Superior temporal gyrus (tissue), 1 donor: ENCODE results near the gene CDKN2D.

Experiments
- DNase-seq: peaks from one replicate; pipeline ENCODE4 v3.0.0-alpha.2; 2016; ENCODE audit errors: extremely low spot score

The CDKN2D gene

DNA sequence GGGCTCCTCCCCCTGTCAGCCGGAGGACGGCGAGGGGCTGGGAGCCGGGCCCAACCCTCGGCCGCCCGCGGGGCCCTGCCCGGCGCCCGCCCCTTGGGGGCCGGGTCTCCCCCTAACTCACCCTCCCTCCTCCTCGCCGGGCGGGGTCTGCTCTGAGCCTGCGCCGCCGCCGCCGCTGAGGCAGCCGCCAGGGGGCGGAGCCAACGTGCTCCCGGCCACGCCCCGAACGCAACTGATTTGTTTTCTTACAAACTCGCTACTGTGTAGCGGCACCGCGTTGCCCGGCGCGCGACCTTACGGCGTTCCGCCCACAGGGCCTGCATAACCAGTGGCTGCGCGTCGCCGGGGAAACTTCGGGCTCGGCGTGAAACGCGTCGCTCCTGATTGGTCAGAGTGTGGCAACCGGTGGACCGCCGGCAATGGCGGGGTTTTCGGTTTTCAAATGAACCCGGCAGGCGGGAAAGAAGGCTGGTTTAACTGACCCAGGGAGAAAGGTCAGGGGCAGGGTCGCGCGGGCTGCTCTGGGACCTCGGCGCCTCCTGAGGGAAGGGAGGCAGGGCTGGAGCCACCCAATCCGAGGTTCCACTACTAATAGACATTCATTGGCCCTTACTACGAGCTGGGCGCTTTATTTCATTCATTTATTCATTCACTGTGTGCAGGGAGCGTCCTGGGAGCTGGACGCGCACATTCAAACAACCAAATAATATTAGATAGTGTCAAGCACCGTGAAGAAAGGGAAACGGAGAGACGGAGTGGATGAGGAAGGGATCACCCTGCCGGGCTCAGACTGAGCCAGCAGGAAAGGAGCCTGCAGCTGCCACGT is at the start of gene CDKN2D:
Gene CDKN2D (minus strand): TSS at position 154 of the 826 bp plus-strand sequence. CDS start 326 bp downstream, outside the sequence.
- DNase-seq: peak; percentile 99

- DNase-seq: no peak
These were observed 48.8 kb upstream of the CDKN2D start for GRCh38 chr19:10617409-10618121.

DNA sequence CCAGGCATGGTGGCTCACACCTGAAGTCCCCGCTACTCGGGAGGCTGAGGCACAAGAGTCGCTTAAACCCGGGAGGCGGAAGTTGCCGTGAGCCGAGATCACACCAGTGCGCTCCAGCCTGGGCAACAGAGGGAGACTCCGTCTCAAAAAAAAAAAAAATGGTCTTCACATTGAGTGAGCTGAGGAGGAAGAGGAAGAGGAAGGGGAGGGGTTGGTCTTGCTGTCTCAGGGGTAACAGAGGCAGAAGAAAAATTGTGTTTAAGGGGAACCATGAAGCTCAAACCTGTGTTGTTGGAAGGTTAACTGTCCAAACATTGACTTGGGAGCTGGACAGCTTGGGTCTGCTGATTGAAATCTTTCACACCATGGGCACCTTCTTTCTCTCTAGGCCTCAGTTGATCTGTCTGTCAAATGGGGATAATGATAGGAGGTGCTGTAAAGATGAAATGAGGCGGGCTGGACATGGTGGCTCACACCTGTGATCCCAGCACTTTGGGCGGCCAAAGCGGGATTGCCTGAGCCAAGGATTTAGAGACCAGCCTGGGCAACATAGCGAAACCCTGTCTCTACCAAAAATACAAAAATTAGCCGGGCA is 46.7 kb upstream of the CDKN2D start:
- no peak for DNase-seq

DNA sequence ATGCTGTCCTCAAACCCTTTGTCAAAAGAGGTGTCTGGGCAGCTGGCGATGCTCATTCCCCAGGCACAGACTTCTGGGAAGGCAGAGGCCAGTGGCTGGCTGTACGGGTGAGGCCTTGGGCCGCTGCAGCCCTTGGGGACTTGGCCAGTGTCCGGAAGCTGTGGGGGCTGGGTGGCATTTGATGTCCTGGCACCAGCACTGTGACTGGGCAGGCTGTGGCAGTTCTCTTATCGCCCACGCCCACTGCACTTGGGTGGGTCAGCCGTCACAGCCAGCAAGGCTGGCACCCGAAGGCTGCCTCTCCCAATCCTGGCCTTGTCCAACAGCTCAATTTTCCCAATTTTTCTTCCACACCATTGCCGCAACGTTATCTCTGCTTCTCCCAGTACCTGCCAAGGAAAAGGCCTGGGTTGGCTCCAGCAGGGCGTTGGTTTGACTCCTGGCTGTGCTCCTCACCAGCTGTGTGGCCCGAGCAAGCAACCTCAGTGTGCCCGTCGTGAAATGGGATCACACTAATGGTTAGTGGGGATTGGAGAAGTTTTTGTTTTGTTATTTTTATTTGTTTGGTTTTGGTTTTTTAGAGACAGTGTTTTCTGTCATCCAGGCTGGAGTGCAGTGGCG is 43.8 kb upstream of the CDKN2D start:
- peak; percentile 80 for DNase-seq

DNA sequence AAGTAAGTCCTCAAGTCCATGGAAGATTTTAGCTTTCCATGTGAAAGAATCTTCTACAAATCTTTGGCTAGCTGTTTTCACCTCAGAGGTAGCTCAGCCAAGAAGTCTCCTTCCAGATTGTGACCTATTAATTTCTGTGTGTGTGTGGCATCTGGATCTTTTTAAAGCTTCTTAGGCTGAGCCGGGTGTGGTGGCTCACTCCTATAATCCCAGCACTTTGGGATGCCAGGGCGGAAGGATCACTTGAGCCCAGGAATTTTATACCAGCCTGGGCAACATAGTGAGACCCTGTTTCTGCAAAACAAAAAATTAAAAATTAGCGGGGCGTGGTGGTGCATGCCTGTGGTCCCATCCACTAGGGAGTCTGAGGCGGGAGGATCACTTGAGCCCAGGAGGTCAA is 43.1 kb upstream of the CDKN2D start:
- DNase-seq: no peak

DNA sequence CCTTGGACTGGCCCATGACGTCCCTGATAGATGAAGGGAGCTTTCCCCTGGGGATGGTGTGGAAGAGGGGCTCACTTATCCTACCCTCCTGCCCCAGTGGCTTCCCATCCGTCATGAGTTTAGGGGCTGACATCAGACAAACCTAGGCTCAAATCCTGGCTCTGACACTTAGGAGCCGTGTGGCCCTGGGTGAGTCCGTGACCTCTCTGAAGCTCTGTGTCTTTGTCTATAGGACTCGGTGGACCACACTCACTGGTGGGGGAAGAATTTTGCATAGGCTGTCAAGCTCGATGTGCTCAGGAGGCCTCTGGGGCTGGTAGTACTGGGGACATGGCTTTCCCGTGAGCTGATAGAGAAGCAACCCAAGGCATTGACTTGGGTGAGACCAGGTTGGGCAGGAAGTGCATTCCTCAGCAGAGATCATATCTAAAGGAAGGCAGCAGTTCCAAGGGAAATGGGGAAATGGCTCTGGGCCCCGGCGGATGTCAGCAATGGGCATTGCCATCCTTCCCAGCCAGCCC is 35.7 kb upstream of the CDKN2D start:
- DNase-seq: no peak

GRCh38 chr19:10603873-10604459 is 35.2 kb upstream of the CDKN2D start:
- peak; percentile 13 for DNase-seq

DNA sequence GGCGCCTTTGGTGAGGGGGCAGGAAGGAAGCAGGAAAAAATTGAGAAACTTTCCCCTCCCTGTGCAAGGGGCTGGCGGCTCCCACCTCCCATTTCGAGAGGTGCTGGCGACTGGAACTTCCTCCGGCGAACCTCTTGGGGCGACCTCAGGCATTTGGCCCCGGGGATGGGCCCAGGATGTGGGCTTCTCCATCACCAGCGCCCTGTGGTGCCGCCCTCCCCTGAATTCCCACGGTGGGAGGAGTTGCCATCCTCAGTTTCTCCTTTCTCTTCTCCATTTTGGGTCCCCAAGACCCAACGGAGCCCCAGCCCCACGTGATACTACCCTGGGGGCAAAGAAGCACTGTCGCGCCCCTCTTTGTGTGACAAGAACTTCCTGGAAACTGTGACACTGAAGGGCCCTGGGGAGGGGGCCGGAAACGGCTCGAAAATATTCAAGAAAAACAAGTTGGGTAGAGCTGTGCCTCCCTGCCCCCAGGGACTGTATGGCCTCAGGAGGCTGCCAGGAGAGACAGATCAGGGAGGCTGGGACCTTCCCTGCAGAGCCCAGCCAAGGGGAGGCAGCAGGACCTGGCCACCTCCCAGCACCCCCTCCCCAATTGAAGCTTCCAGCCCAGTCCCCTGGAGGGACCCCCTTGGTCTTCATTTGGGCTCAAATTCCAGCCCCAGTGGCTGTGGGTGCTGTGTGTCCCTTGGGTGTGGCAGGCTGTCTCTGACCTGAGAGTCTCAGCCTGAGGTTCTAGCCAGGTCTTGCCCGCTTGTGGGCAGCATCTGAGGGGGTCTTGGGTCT is 34.5 kb upstream of the CDKN2D start:
- no peak for DNase-seq

DNA sequence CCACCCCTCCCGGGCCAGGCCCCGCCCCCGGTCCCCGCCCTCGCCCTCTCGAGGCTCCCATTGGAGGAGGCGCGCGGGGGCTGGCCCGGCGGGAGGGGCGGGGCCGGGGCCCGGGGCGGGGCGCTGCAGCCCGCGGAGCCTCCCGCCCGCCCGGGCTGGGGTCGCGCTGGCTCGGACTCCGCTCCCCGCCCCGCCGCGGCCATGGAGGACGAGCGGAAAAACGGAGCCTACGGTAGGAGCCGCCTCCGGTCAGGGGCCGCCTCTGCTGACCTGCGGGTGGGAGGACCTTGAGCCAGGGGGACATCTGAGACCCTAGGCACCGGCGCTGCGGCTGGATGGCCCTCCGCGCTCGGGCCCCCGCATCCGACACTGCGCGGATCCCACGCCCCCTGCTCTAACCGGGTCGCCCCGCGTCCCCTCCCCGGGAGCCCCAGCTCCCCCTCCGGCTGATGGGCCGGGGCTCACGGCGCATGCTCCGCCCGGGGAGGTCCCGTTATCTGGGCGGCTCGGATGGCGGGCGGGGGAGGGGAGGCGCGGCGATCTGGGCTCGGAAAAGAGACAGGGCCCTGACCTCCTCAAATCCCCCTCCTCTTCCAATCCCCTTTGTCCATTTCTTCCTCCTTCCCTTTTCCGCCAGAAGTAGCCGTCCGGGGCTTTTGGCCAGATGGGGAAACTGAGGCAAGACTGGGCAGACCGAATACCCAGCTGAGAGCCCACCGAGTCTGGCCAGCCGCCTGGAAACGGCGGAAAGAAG is 33.7 kb upstream of the CDKN2D start:
- DNase-seq: peak; percentile 69

DNA sequence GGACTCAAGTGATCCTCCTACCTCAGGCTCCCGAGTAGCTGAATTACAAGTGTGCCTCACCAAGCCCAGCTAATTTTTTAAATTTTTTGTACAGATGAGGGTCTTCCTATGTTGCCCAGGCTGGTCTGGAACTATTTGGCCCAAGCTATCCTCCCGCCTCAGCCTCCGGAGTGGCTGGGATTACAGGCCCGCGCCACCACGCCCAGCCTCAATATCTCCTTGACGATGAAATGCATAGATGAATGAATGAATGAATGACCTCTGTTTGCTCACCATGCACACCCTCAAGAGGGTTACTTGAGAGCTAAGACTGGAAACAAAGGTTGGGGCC is 33.2 kb upstream of the CDKN2D start:
- DNase-seq: no peak

GRCh38 chr19:10600149-10600548 is 31.4 kb upstream of the CDKN2D start:
- DNase-seq: no peak

DNA sequence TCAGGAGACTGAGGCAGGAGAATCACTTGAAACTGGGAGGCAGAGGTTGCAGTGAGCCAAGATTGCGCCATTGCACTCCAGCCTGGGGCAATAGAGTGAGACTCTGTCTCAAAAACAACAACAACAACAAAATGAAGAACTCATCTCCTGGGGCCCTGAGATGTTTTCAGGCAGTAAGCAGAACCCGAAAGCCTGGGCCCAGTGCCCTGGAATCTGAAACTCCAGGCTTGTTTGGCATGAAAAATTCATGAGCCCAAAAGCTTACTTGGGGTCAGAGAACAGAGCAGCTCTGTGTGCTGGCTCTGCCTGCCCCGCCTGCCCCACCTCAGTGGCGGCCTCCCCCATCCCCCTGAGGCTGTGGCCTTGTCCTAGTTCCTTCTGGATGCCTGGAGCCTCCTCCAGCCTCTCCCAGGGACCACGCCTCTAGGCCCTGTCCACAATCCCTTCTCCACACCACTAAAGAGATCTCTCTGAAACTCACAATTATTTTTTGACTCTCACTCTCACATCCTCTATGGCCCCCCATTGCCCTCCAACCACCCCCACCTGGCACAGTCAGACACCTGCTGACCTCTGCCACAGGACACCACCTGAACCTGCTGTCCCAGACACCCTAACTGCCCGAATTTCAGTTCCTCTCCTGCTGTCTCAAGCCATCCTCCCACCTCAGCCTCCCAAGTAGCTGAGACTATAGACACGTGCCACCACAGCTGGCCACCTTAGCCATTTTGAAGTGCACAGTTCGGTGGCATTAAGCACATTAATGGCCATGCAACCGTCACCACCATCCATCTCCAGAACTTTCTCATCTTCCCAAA is 25.2 kb upstream of the CDKN2D start:
- DNase-seq: peak; percentile 55

- no peak for DNase-seq
These were observed 24.4 kb upstream of the CDKN2D start for GRCh38 chr19:10593148-10593547.

DNA sequence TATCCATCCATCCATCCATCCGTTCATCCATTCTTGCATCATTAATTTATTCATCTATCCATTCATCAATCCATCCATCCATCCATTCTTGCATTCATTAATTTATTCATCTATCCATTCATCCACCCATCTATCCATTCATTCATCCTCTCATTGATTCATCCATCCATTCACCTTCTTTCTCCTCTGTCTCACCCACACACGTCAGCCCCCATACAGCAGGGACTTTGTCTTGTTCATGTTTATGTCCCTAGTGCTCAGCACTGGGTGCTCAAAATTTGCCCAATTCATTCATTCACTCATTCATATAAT is 19.0 kb upstream of the CDKN2D start:
- no peak for DNase-seq

GRCh38 chr19:10587022-10587838 is 18.5 kb upstream of the CDKN2D start, which contains the start of gene AP1M2:
TSS of gene AP1M2 (minus strand) at chr19:10587312. CDS start at chr19:10587231, 81 bp downstream.
- DNase-seq: no peak

GRCh38 chr19:10586396-10586795 is 17.6 kb upstream of the CDKN2D start:
- DNase-seq: no peak

DNA sequence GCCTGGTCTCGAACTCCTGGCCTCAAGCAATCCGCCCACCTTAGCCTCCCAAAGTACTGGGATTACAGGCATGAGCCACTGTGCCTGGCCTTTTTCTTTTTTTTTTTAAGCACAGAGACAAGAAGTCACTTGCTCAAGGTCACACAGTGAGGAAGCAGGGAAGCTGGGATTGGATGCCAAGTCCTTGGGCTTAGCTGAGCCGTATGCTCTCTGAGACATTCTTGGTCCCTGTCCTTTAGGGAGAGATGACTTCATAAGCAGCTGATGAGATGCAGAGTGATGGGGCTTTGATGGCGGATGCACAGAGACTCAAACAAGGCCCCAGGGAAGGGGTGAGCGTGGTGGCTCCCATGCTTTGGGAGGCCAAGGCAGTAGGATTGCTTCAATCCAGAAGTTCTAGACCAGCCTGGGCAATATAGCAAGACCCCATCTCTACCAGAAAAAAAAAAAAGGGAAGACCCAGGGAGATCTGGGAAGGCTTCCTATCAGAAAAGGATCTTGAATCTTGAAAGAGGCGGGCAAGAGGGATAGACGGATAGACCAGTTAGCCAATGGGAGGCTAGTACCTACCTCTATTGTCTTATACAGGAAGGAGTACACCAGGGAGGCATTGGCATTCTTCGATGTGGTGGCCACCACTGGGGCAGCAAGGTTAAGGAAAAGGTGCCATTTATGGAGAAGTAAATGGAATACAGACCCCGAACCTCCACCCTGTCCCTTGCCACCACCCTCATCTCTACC is 14.4 kb upstream of the CDKN2D start:
- DNase-seq: no peak

DNA sequence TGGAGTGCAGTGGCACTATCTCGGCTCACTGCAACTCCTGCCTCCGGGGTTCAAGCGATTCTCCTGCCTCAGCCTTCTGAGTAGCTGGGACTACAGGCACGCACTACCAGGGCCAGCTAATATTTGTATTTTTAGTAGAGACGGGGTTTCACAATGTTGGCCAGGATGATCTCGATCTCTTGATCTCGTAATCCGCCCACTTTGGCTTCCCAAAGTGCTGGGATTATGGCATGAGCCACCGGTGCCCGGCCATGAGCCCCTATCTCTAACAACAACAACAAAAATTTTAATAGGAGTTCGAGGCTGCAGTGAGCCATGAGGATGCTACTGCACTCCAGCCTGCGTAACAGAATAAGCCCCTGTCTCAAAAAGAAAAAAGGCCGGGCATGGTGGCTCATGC is 13.3 kb upstream of the CDKN2D start:
- no peak for DNase-seq
